HG03342 (cell line): ENCODE measurements around the gene ALPL.
"Not testable (repeated sequence)": the region's sequence is repeated elsewhere in the genome, so short reads cannot be mapped to it uniquely, and the experiment has no call there.

Experiments used
- ATAC-seq: cut with Tn5 transposase; IDR thresholded peaks from one replicate; pipeline ENCODE4 v1.9.1; 2021; ENCODE audit warnings: mild to moderate bottlenecking, moderate library complexity; ENCODE audit not compliant: unreplicated experiment

Gene ALPL

GRCh38 chr1:21509351-21510112, at the start of gene ALPL:
Gene ALPL (plus strand): TSS chr1:21509423. CDS start chr1:21554082, 44,659 bp downstream.
- ATAC-seq, result no peak

DNA sequence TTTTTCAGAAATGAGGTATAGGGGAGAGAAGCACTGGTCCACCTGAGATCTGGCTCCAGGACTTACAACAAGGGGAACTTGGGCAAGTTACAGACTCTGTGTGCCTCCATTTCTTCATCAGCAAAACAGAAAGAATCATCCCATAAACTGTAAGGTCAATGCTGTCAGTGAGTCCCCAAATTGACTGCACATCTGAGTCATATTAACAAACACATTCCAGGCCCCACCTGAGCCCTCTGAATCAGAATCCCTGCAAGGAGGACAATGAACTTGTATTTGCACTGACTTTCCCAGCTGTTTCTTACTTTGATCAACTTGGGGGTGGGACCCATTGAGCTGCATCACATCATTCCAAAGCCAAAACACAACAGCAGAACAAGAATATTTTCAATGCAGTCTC, 44.1 kb upstream of the ALPL start:
- not testable (repeated sequence) for ATAC-seq

GRCh38 chr1:21467946-21468345, 41.3 kb upstream of the ALPL start:
- not testable (repeated sequence) for ATAC-seq

DNA sequence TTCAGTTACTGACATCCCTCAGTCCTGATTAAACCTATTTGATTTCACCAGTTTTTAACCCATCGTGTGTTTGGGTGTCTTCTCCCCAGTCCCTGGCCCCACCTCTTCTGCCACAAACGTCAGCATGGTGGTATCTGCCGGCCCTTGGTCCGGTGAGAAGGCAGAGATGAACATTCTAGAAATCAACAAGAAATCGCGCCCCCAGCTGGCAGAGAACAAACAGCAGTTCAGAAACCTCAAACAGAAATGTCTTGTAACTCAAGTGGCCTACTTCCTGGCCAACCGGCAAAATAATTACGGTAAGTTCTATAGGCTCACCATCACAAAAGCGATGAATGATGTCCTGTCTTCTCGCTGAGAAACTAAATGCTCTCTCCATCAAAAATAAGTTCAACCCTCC, 40.6 kb upstream of the ALPL start:
- ATAC-seq, result no peak

GRCh38 chr1:21469581-21469980, 39.6 kb upstream of the ALPL start:
- no peak for ATAC-seq

- no peak for ATAC-seq
Measured at GRCh38 chr1:21472861-21473260, 36.4 kb upstream of the ALPL start.

DNA sequence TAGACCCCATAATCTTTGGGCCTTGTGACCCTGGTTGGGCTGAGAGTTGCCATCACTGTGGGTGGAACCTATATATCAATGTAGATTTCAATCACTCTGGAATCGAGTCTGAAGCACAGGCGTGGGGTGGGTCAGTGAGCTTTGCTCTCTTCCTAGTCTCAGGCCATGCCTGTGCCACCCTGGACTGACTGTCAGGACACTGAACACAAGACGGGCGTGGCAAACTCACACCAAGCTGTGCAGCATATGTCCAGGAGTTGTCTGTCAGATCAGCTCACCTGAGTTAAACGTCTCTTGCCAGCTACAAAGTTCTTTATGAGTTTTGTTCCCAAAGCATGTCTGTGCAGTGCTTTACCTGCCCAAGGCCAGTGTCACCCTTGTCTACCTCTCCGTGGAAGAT, 30.9 kb upstream of the ALPL start:
- no peak for ATAC-seq

GRCh38 chr1:21483881-21484280, 25.3 kb upstream of the ALPL start:
- not testable (repeated sequence) for ATAC-seq

DNA sequence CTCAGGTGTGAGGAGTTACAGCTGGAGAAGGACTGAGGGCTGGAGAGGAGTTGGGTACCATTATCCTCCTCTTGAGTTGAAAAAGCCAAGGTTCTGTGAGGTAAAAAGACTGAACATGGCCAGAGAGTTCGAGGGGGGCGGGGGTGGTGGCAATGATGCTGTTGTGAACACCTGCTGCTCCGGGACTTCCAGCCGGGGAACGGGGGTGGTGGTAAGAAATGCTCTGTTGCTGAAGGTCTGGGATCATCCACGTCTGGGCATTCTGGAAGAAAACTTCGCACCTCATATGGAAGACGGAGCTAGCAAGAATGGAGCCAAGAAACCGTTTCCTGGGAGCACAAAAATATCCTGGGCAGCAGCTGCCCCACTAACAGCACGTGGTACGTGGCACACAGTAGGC, 20.1 kb upstream of the ALPL start:
- ATAC-seq, result no peak

DNA sequence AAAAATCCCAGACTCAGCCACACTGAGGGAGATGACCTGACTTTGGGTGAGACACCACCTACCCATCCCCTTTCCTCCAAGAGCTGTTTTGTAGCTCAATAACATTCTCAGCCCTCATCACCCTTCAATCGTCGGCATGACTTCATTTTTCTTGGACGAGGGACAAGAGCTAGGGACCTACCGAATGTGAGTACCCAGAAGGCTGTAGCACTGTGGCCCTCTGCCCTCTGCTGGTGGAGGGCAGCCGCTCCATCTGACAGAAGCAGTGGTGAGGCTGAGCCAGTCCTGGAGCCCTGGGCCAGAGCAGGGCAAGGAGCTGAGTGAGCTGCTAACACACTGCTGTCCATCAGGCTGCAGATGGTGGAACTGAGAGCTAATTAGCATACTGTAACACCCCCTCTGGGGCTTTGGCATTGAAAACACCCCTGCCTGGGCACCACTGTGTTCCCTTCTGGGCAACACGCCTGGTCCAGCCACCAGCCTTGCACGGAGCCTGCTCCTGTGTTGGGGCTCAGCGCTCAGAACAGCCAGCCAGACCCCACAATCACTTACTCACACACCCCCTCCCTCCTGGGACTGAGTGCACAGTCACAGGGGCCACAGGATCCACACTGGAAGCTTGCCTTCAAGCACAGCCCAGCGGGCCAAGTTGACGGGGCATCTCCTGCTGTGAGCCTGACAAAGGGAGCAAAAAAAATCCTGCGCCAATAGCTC, 18.3 kb upstream of the ALPL start:
- no peak for ATAC-seq

DNA sequence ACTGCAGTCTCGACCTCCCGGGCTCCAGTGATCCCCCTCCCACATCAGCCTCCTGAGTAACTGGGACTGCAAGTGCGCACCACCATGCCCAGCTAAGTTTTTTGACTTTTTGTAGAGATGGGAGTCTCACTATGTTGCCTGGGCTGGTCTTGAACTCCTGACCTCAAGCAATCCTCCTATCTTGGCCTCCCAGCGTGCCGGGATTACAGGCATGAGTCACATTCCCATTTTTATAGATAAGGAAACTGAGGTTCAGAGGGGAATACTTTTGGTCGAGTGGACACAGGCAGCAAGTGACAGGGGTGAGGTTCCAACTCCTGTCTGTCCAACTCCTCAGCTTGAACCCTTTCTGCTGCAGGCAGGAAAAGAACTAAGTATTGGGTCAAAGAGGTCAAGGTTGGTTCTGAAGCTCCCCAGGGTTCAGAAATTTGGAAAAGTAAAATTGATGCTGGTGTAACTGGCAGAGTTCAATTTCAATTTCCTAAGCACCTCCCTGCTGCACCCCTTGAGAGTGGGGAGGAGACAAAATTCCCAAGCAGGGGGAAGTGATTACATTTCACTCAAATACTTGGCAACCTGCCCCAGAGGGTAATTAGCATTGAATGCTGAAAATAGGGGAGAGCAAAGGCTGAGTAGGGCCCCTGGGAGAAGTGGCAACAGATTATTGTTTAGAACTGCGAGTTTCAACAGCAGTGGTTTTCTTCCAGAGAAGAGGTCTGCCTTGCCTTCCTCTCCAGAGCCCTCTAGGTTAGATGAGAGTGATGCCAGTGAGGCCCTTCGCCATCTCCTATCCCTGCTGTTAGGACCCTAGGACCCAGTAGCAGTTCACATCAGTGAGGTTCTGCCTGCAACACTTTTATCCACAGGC, 17.5 kb upstream of the ALPL start:
- ATAC-seq, result no peak

GRCh38 chr1:21492356-21492625, 16.9 kb upstream of the ALPL start:
- ATAC-seq, result no peak

- ATAC-seq, result no peak
Measured at GRCh38 chr1:21494196-21494595, 15.0 kb upstream of the ALPL start.

DNA sequence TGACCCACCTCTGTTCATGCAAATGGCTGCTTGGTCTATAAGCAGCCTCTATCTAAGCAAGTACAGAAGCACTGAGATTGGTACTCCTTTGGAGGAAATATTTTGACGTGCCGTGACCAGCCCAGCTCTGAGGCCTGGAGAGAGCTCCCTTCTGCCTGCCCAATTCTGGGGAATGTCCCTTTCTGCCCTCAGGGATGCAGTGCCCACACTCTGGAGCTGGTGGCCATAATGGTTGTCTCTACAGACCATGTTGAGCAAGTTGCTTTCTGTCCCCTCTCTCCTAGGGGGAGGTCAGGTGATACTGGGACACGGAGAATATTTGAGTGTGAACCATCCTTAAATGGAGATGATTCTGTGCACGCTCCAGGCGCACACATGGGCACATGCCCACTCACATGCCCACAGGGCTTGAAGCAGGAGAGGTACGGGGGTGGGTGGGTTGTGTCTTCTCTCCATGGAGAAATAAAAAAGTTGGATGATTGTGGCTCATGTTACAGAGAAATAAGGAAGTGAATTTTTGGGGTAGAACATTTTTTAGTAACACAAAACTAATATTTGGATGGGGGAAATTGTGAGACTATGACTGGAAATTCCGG, 13.9 kb upstream of the ALPL start:
- no peak for ATAC-seq

GRCh38 chr1:21496063-21496462, 13.2 kb upstream of the ALPL start:
- ATAC-seq, result no peak

DNA sequence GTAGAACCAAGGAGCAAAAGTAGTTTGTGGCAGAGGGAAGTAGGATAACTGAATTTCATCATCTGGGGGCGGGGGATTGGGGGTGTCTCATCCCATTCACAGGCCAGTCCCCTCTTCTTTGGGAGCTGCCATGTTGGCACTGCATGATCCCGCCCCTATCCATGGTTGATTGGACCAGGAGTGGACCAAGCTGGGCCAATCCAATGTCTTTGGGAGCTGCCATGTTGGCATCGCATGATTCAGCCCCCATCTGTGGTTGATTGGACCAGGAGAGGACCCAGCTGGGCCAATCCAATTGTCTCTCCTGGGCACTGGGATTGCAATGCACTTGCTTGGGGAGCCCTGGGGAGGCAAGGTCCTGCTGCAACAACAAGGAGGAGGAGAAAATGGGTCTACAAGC, 12.3 kb upstream of the ALPL start:
- no peak for ATAC-seq

GRCh38 chr1:21497466-21498061, 11.7 kb upstream of the ALPL start:
- ATAC-seq, result no peak

GRCh38 chr1:21499283-21499950, 9.8 kb upstream of the ALPL start:
- no peak for ATAC-seq

DNA sequence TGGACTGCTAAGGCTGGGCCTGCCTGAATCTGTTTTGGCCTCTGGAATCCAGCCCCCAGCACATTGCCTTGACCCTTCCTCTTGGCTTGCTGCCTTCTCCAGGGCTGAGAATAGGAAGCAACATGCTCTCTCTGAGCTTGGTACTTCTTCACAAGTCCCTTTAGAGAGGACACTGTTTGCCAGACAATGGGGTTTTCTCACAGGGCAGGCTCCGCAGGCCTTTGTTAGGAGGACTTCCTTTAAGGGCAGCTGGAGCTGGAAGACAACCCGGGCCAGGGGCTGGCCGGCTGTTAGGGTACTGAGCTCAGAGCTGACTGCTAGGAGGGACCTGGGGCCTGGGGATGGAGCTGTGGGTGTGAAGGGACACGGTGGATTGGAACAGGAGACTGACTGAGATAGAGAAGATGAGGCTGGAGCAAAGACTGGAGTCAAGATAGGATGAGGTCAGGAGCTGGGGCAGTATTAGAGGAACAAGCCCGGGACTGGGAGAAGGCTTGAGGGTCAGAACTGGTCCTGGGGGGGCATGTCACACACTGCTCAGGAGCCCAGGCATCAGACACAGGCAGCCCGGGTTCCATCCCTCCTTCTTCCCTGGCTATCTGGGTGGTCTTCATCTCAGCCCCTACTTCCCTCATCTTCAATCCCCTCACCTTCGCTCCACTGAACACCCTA, 5.4 kb upstream of the ALPL start:
- ATAC-seq, result no peak

DNA sequence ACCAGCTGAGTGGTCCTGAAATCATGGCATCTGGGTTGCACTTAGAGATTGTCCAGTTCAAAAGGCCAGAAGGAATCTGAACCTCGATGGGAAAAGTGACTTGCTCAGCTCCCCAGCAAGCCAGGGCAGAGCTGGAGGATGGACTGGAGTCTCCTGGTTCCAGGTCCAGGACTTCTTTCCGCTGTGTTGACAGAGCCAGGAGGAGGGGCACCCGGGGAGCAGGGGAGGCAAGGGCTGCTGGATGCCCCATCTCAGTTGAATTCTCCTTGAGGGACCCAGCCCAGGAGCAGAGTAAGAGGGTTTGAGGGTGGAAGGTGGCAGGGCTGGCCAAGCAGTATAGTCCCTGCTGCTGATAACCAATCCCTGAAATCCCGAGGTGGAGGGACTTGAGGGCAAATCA, 2.4 kb upstream of the ALPL start:
- no peak for ATAC-seq
